D721Med (cell line): ENCODE results near the gene XPNPEP3.

Experiments used
- DNase-seq: peaks from one replicate; pipeline ENCODE4 v3.0.0; 2011; ENCODE audit warnings: low spot score; ENCODE audit not compliant: insufficient read length
- FAIRE-seq: peaks from 2 replicates; lab custom pipeline; 2011; peaks lifted over from hg19 to GRCh38; lab: Jason Lieb, UNC
- TF ChIP-seq, protein P1 (sequence below): IDR thresholded peaks from 2 replicates; pipeline ENCODE4 v1.5.1; 2012; ENCODE audit warnings: mild to moderate bottlenecking, control low read depth; ENCODE audit not compliant: insufficient read depth; ENCODE audit errors: missing control alignments

Gene XPNPEP3

DNA sequence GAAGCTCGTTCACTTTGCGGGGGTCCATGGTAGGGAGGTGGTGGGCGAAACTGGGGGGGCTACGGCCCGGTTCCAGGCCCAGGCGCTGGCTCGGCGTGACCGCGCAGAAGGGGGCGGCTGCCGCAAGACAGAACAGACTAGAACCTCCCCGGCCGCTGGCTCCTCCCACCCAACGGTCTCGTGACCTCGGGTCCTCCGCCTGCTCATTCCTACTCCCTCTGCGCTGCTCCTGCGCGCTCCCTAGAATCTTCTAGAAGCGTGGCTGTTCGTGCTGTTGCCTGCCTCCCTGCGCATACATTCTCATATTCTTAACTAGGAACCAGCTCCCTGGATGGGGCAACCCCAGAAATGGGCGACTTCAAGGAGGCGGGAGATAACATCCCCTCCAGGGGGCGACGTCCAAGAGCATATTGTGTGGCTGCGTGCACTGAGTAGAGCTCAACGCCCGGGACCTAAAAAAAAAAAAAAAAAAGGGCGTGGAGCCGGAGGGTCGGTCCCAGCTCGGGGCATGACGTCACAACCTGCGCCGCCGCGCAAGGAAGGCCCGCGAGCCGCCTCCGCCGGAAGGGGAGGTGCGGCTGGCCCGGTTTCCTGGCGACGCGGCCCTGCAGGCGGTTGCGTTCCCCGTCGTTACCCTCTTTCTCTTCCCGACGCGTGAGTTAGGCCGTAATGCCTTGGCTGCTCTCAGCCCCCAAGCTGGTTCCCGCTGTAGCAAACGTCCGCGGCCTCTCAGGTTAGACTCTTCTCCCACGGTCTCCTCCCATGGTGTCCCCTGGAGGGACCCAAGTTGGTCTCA, at the start of gene XPNPEP3, which contains the start of gene ST13:
Gene XPNPEP3 (plus strand): TSS at position 636 of the 796 bp plus-strand sequence. CDS start 34 bp downstream, at position 670.
Gene ST13 (minus strand): TSS at position 127 of the 796 bp plus-strand sequence. CDS start 99 bp downstream, at position 28.
- no peak for DNase-seq
- no peak for FAIRE-seq
- TF ChIP-seq, protein P1, sequence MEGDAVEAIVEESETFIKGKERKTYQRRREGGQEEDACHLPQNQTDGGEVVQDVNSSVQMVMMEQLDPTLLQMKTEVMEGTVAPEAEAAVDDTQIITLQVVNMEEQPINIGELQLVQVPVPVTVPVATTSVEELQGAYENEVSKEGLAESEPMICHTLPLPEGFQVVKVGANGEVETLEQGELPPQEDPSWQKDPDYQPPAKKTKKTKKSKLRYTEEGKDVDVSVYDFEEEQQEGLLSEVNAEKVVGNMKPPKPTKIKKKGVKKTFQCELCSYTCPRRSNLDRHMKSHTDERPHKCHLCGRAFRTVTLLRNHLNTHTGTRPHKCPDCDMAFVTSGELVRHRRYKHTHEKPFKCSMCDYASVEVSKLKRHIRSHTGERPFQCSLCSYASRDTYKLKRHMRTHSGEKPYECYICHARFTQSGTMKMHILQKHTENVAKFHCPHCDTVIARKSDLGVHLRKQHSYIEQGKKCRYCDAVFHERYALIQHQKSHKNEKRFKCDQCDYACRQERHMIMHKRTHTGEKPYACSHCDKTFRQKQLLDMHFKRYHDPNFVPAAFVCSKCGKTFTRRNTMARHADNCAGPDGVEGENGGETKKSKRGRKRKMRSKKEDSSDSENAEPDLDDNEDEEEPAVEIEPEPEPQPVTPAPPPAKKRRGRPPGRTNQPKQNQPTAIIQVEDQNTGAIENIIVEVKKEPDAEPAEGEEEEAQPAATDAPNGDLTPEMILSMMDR: no peak

DNA sequence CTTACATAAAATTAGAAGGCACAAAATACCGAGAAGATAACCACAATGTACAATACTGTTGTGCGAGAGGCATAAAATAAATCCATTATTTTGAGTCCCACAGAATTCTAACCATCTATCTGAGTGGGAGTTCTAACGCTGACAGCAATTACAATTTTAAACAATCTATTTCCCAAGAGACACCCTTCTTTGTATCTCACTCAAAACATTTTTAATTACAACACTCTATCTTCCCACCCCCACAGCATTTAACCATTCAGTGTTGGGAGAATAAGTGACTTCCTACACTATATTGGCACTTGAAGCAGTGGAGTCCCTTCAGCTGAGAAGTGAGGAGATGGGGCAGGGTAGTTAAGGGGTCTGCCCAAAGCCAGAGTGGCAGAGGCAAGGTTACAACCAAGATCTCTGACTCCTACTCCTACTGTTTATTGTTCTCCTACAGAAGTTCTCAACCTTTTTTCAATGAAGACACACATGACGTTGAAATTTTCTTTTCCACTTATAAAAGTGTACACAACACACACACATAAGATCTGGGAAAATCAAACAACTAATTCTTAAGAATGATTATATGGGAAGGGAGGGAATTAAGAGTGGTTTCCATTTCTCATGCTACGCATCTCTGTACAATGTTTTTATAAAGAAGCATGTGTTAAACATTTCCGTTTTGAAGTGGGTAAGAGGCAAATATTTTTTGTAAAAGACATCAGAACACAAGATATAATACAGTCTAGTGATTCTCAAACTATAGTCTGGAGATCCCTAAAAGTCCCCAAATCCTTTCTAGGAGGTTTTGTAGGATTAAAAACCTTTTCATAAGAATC, 48.7 kb upstream of the XPNPEP3 start:
- FAIRE-seq (no peak), DNase-seq (no peak)
- TF ChIP-seq, protein P1: no peak

DNA sequence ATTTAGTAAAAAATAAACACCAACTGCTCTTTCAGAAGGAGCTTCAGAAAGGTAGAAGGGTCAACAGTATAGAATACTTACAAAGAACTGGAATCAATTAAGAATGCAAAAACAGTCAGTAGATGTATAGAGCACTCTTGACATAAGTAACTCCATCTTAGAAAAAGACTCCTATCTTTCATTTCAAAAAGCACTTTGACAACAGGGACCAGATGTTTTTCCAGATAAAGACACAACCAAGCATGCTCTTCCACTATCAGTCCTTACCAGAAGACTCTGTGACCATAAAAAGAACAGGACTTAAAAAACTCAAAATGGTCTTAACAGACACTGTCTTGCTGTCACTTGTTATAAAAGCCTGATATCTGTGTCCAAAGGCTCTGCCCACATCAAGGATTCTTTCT, 43.0 kb upstream of the XPNPEP3 start:
- no peak for DNase-seq
- no peak for FAIRE-seq
- TF ChIP-seq, protein P1: no peak

DNA sequence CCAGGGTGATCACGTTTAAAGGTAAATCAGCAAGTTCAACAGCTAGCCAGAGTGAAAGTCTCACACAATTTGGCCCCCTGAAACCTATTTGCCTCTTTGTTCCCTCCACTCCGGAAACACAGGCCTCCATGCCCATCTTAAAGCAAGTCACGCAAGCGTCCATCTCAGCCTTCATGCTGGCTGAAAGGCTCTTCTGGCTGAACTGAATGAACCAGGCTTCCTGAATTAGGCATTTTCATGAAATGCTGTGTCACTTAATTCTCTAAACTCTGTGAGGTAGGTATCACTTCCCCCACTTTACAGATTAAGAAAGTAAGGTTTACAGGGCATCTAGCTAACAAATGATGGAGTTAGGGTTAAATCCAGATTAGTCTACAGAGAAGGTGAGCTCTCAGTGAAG, 39.2 kb upstream of the XPNPEP3 start:
- TF ChIP-seq, protein P1: no peak
- no peak for FAIRE-seq
- DNase-seq: no peak

DNA sequence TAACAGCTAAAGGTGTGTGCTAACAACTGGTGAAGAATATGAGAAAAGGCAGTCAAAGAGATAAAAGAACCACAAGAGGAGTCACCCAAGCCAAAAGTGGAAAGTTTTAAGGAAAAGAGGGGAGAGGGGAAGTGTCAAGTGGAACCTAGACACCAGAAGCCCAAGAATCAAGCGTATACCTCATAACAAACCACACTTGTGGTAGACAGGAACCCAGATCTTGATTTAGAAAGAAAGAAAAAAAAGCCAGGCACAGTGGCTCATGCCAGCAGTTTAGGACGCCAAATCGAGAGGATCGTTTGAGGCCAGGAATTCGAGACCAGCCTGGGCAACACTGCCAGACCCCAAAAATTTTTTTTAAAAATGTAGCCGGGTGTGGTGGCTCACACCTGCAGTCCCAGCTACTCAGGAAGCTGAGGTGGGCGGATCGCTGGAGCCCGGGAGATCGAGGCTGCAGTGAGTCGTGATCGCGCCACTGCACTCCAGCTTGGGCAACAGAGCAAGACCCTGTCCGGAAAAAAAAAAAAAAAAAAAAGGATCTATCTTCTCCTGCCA, 38.7 kb upstream of the XPNPEP3 start:
- DNase-seq: no peak
- FAIRE-seq: no peak
- TF ChIP-seq, protein P1: no peak

DNA sequence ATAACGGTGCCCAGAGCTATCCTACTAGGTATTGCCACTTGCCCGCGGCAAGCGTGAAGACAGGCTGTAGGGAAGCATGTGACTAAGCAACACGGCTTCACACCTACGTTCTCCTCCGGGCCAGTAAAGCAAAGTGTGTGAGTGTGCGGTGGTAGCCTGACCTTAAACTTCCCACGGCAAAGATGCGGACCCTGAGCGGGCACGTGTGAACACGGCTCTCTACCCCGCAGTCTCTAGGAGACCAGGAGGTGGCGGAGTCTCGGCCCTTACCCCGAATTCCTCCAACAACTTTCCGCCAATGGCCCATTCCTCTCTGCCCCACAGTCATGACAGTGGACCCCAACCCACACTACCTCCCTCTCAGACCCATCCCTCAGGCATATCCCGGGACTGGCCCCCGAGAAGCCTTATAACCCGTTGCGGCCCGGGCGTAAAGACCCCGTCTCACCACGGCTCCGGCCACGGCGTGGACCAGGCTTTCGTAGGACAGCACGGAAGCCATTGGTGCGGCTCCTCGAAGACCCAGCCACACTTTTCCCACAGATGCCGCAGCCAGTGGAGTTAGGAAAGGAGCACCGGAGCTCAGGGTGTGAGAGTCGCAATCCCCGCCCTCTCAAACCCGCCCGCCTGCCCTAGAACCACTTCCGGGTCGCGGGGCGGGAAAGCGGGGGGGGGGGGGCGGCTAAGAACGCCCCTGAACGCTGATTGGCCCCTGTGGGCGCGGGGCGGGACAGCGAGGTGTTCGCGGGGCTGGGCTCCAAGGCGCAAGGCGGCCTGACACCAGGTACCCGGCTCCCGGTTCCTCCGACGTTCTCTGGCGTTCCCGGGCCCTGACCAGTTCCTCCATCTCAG, 38.0 kb upstream of the XPNPEP3 start, which contains the start of gene SLC25A17:
Gene SLC25A17 (minus strand): TSS at position 600 of the 852 bp plus-strand sequence. CDS start 98 bp downstream, at position 502.
- FAIRE-seq (no peak), DNase-seq (peak; percentile 57)
- TF ChIP-seq, protein P1: peak; percentile 14
